ENCODE data around the gene SRP72.
"Not testable (repeated sequence)": the region's sequence is repeated elsewhere in the genome, so short reads cannot be mapped to it uniquely, and the experiment has no call there.

The SRP72 gene

GRCh38 chr4:56467284-56468096, at the start of gene SRP72:
TSS of gene SRP72 (plus strand) at chr4:56467617. CDS start at chr4:56467636, 19 bp downstream.
- peak; percentile 92 for DNase-seq

GRCh38 chr4:56424176-56424575, 43.2 kb upstream of the SRP72 start:
- DNase-seq: no peak

GRCh38 chr4:56424697-56425514, 42.5 kb upstream of the SRP72 start:
- peak; percentile 40 for DNase-seq

GRCh38 chr4:56425518-56425917, 41.9 kb upstream of the SRP72 start:
- no peak for DNase-seq

- no peak for DNase-seq
Observed at GRCh38 chr4:56426273-56426672, 41.1 kb upstream of the SRP72 start.

- no peak for DNase-seq
Observed at GRCh38 chr4:56427179-56427578, 40.2 kb upstream of the SRP72 start.

- no peak for DNase-seq
Observed at GRCh38 chr4:56430203-56430602, 37.2 kb upstream of the SRP72 start.

- no peak for DNase-seq
Observed at GRCh38 chr4:56433280-56433679, 34.1 kb upstream of the SRP72 start.

- DNase-seq: no peak
Observed at GRCh38 chr4:56434599-56435139, 32.7 kb upstream of the SRP72 start.

GRCh38 chr4:56435140-56435926, 32.1 kb upstream of the SRP72 start, which contains the start of gene PPAT:
TSS of gene PPAT (minus strand) at chr4:56435615. CDS start at chr4:56435477, 138 bp downstream.
- peak; percentile 100 for DNase-seq

- DNase-seq: no peak
Observed at GRCh38 chr4:56438766-56439165, 28.7 kb upstream of the SRP72 start.

- DNase-seq: no peak
Observed at GRCh38 chr4:56440983-56441382, 26.4 kb upstream of the SRP72 start.

- DNase-seq: no peak
Observed at GRCh38 chr4:56444719-56445118, 22.7 kb upstream of the SRP72 start.

GRCh38 chr4:56445699-56446098, 21.7 kb upstream of the SRP72 start:
- no peak for DNase-seq

GRCh38 chr4:56448301-56448700, 19.1 kb upstream of the SRP72 start:
- DNase-seq: no peak

- DNase-seq: not testable (repeated sequence)
Observed at GRCh38 chr4:56449475-56449874, 17.9 kb upstream of the SRP72 start.

GRCh38 chr4:56450342-56450741, 17.1 kb upstream of the SRP72 start:
- no peak for DNase-seq

GRCh38 chr4:56460085-56460484, 7.3 kb upstream of the SRP72 start:
- DNase-seq: no peak

GRCh38 chr4:56462157-56462556, 5.3 kb upstream of the SRP72 start:
- no peak for DNase-seq

- no peak for DNase-seq
Observed at GRCh38 chr4:56463711-56464110, 3.7 kb upstream of the SRP72 start.

- no peak for DNase-seq
Observed at GRCh38 chr4:56464581-56464980, 2.8 kb upstream of the SRP72 start.

GRCh38 chr4:56465599-56466295, 1.7 kb upstream of the SRP72 start:
- DNase-seq: no peak

All from KG1 (cell line).